Kidney epithelial cell (primary cell): Measurements from ENCODE around the gene ACOX2. TPM values are rescaled to one million over a fixed set of nuclear protein-coding genes. Genes with fewer than 3 reads are reported as not detected.

Experiments
- DNase-seq: peaks from one replicate; pipeline ENCODE4 v3.0.0-alpha.2; 2010; ENCODE audit warnings: low read depth
- H3K27me3 ChIP-seq: 2 replicates; pipeline ENCODE4 v1.6.0; 2011; ENCODE audit warnings: low read length; ENCODE audit not compliant: control insufficient read depth, insufficient read depth
- H3K36me3 ChIP-seq: 2 replicates; pipeline ENCODE4 v1.5.1; 2011; ENCODE audit warnings: low read length; ENCODE audit not compliant: control insufficient read depth, insufficient read depth
- H3K4me3 ChIP-seq: 2 replicates; pipeline ENCODE4 v1.5.1; 2011; ENCODE audit warnings: low read depth, mild to moderate bottlenecking, control low read depth, low read length
- CTCF ChIP-seq: IDR thresholded peaks from 2 replicates; pipeline ENCODE4 v1.5.1; 2011; ENCODE audit warnings: mild to moderate bottlenecking, moderate library complexity, low read length, control low read depth, inconsistent platforms; ENCODE audit not compliant: insufficient read depth, poor library complexity, severe bottlenecking
- total RNA-seq: library from RNA; depleted of rRNA; stranded (reverse); fragments of >200 nt; gene quantifications from 2 replicates; pipeline ENCODE4 v1.2.3, GENCODE V29; 2015

ACOX2 gene
- total RNA-seq, 1 donor from 2014 or later = 0.38 TPM

- no peaks in the 10 kb centered on the region for H3K36me3 ChIP-seq
- DNase-seq = no peak
- TF ChIP-seq CTCF = no peak
- no peak overlapping the region for H3K4me3 ChIP-seq
- H3K27me3 ChIP-seq = no peaks in the 10 kb centered on the region
Observed at GRCh38 chr3:58459160-58459559, 77.8 kb downstream of the ACOX2 start.

Other genes starting within 250 kb of the ACOX2 start
- gene RPP14, start 230.9 kb downstream of the ACOX2 start, total RNA-seq = 11.4 and 15.1 TPM in 2 replicates
- 5.3 and 8.9 TPM in 2 replicates for gene HTD2, start 230.7 kb downstream of the ACOX2 start, total RNA-seq
- 13.2 and 17.9 TPM in 2 replicates for gene PXK, start 204.3 kb downstream of the ACOX2 start, total RNA-seq
- 58.2 and 62.8 TPM in 2 replicates for gene PDHB, start 103.4 kb downstream of the ACOX2 start, total RNA-seq
- gene KCTD6, start 45.1 kb downstream of the ACOX2 start, total RNA-seq = 6.5 and 7.6 TPM in 2 replicates
- gene FAM107A, start 40.2 kb upstream of the ACOX2 start, total RNA-seq = 0.63 TPM in 1 of 2 replicates, not detected in the other
- gene FAM3D, start 129.6 kb upstream of the ACOX2 start, total RNA-seq = not detected in 2 replicates